ENCODE data around the gene ACOT8.
"Not testable (repeated sequence)": the region's sequence is repeated elsewhere in the genome, so short reads cannot be mapped to it uniquely, and the experiment has no call there.

- TF ChIP-seq CTCF (IDR thresholded peaks at IDR 0.05; ENCODE audit: low read depth, low read length); MAX (IDR thresholded peaks at IDR 0.05; ENCODE audit: low read depth, low read length); POLR2A (IDR thresholded peaks at IDR 0.05; ENCODE audit: extremely low read depth, insufficient read length); MYC (IDR thresholded peaks at IDR 0.05; ENCODE audit: low read depth, low read length): not testable (repeated sequence)
Observed at GRCh38 chr20:45874104-45874481, 16.9 kb upstream of the ACOT8 start.
